ENCODE measurements around the gene MRPS18A. TPM values are rescaled to one million over a fixed set of nuclear protein-coding genes. Genes with fewer than 3 reads are reported as not detected.

MRPS18A gene
- total and polyA plus RNA-seq, 2 donors (not counting 3 experiments of a cell fraction or from before 2014, with no cell fraction given) = 39.8 to 83.8 TPM

- dilution Hi-C loops (cut with MboI; ENCODE audit: extremely low pct_ligation_motif_present, low sequenced_read_pairs) = no loop called here
Observed at GRCh38 chr6:43716099-43716498, 28.5 kb upstream of the MRPS18A start.

More at GRCh38 chr6:43716099-43716498, 28.5 kb upstream of the MRPS18A start:
- TF ChIP-seq GATA2 (IDR thresholded peaks at IDR 0.05; ENCODE audit: insufficient read depth, insufficient read length, low read depth, low read length) (no peak), MYC (IDR thresholded peaks at IDR 0.05; ENCODE audit: low read depth, low read length) (no peak), CTCF (IDR thresholded peaks at IDR 0.05; ENCODE audit: extremely low read depth in 1 of 2, insufficient read depth in 1 of 2, low read depth in 1 of 2, low read length in 2 of 2) (no peak), POLR2A (IDR thresholded peaks at IDR 0.05; ENCODE audit: low read depth, low read length) (no peak), POLR2AphosphoS5 (IDR thresholded peaks at IDR 0.05; ENCODE audit: insufficient read depth, low read depth, low read length) (no peak), JUN (IDR thresholded peaks at IDR 0.05; ENCODE audit: borderline replicate concordance, insufficient read depth, insufficient read length, low read depth) (no peak), FOS (IDR thresholded peaks at IDR 0.05; ENCODE audit: borderline replicate concordance, insufficient read depth, low read length) (no peak), EZH2 (IDR thresholded peaks at IDR 0.05; ENCODE audit: borderline replicate concordance, low read depth, low read length, severe bottlenecking) (no peak), MAX (IDR thresholded peaks at IDR 0.05; ENCODE audit: insufficient read depth, insufficient read length) (no peak)
- no peak overlapping the region for H2AFZ ChIP-seq (ENCODE audit: low read depth, low read length)
- POLR2A ChIA-PET = no interaction called here
- no peaks in the 10 kb centered on the region for H3K79me2 ChIP-seq (ENCODE audit: control insufficient read depth, insufficient read depth, low read length)
- DNase-seq (ENCODE audit: low read depth, low spot score) = peak; percentile 87
- intact Hi-C loops (cut with micrococcal nuclease) = no loop called here
- no peaks in the 10 kb centered on the region for H3K9me1 ChIP-seq (replicated peaks; ENCODE audit: control insufficient read depth, extremely low read depth, insufficient read depth, low read length)
- BruUV-seq (replicated peaks) = no TSS peak
- FAIRE-seq = no peak
- H3K36me3 ChIP-seq (ENCODE audit: control insufficient read depth in 2 of 2, extremely low read depth in 1 of 2, insufficient read depth in 2 of 2, low read length in 2 of 2) = no peaks in the 10 kb centered on the region
- no peak overlapping the region for H3K4me3 ChIP-seq (replicated peaks in 1 of 3; ENCODE audit: insufficient read depth in 1 of 3, low read depth in 1 of 3, low read length in 3 of 3)
- H3K9me3 ChIP-seq (replicated peaks; ENCODE audit: control insufficient read depth, insufficient read depth, low read length) = no peaks in the 10 kb centered on the region
- H3K27me3 ChIP-seq (ENCODE audit: control insufficient read depth in 2 of 2, insufficient read depth in 2 of 2, low read length in 2 of 2) = no peaks in the 10 kb centered on the region
- H3K27ac ChIP-seq (ENCODE audit: insufficient read depth, low read depth, low read length) = no peak overlapping the region
- H3K9ac ChIP-seq (replicated peaks; ENCODE audit: extremely low read depth, insufficient read depth, low read length) = no peak overlapping the region
- no peak overlapping the region for H3K4me2 ChIP-seq (ENCODE audit: insufficient read depth, low read length)
- H4K20me1 ChIP-seq (replicated peaks; ENCODE audit: control insufficient read depth, extremely low read depth, insufficient read depth, low read length) = no peaks in the 10 kb centered on the region
- CTCF ChIA-PET = interaction anchor here (0.6 to 6.2 kb wide), 3 partner anchors 48 to 416 kb away, joined by 4 to 33 read pairs (median 7); no protein-coding TSS in a partner anchor
- peaks cover 8% of the 10 kb centered on the region for H3K4me1 ChIP-seq (ENCODE audit: control insufficient read depth, extremely low read depth, insufficient read depth, low read length)
